GM10266 (cell line): ENCODE data around the gene ZNF692.
"Not testable (repeated sequence)": the region's sequence is repeated elsewhere in the genome, so short reads cannot be mapped to it uniquely, and the experiment has no call there.

Experiments used
- DNase-seq: peaks from one replicate; pipeline ENCODE4 v3.0.0; 2012; ENCODE audit errors: extremely low spot score
- TF ChIP-seq, protein P1 (sequence below): IDR thresholded peaks from 2 replicates; pipeline ENCODE4 v1.5.1; 2012; ENCODE audit warnings: mild to moderate bottlenecking, low read depth; ENCODE audit not compliant: control insufficient read depth, insufficient read depth; ENCODE audit errors: missing control alignments

Gene ZNF692

DNA sequence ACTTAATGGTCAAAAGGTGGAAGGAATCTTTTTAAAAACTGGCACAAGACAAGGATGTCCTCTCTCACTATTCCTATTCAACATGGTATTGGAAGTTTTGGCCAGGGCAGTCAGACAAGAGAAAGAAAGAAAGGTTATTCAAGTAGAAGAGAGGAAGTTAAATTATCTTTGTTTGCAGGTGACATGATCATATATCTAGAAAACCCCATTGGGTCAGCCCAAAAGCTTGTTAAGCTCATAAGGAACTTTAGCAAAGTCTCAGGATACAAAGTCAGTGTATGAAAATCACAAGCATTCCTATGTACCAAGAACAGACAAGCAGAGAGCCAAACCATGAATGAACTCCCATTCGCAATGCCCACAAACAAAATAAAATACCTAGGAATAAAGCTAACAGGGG lies 41.8 kb upstream of the ZNF692 start:
- no peak for DNase-seq
- TF ChIP-seq, protein P1, sequence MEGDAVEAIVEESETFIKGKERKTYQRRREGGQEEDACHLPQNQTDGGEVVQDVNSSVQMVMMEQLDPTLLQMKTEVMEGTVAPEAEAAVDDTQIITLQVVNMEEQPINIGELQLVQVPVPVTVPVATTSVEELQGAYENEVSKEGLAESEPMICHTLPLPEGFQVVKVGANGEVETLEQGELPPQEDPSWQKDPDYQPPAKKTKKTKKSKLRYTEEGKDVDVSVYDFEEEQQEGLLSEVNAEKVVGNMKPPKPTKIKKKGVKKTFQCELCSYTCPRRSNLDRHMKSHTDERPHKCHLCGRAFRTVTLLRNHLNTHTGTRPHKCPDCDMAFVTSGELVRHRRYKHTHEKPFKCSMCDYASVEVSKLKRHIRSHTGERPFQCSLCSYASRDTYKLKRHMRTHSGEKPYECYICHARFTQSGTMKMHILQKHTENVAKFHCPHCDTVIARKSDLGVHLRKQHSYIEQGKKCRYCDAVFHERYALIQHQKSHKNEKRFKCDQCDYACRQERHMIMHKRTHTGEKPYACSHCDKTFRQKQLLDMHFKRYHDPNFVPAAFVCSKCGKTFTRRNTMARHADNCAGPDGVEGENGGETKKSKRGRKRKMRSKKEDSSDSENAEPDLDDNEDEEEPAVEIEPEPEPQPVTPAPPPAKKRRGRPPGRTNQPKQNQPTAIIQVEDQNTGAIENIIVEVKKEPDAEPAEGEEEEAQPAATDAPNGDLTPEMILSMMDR = no peak

DNA sequence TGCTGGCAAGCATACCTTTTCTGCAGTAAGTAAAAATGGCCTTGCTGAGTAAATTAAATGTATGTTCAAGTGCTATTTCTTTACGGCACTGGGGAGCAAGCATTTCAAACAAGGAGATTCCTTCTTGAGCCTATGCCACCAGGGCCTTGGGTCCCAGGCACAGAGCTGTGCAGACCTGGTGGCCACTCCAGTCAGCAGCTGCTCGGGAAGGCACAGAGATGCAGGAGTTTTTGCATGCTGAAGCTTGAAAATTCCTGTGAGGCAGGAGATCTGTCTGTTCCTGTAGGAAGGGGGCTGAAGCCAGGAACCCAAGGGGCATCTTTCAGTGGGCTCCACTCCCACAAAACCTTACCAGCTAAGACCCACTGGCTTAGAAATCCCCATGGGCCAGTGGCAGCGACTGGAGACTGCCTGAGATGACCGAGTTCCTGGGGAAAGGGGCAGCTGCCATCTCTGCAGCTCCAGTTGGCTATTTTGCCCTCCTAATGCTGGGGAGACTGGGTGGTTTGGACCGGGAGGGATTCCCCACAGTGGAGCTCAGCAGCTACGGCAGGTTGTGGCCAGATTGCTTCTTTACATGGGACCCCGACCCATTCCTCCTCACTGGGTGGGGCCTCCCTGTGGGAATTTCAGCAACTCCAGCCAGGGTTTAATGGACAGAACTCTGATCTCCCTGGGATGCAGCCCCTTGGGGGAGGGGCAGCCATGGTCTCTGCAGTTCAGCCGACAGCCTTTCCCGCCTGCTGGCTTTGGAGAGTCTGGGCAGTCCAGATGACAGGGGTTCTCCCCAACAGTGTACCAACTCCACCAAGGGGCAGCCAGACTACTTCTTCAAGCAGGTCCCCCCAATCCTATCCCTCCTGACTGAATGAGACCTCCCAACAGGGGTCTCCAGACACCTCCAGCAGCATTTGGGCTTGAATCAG lies 38.8 kb upstream of the ZNF692 start:
- DNase-seq = no peak
- TF ChIP-seq, protein P1 = no peak

DNA sequence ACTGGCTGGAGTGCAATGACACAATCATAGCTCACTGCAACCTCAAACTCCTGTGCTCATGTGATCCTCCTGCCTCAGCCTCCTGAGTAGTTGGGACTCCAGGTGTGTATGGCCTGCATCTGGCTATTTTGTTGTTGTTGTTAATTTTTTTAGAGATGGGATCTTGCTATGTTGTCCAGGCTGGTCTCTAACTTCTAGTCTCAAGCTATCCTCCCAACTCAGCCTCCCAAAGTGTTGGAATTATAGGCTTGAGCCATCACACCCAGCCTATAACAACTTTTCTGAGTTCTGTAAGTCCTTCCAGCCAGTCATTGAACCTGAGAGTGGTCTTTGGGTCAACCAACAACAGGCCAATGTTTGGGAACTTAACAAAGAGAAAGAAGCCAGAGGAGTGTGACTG lies 36.0 kb upstream of the ZNF692 start:
- DNase-seq = no peak
- TF ChIP-seq, protein P1 = no peak

DNA sequence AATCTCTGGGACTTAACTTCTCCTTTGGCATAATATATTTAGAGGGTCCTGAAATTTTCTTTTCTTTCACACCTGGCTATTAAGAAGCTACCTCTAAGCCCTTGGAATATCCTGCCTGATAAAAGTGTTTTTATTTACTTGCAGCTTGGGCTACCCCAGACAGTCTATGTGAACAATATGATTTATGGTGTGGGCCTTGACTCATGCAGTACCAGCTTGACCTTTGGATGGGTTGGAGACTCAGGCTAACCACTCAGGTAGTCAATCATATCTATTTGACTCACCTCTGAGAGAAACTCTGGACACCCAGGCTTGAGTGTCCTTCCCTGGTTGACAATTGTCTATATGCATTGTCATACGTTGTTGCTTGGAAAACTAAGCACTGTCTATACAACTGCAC lies 33.7 kb upstream of the ZNF692 start:
- no peak for DNase-seq
- TF ChIP-seq, protein P1 = no peak

DNA sequence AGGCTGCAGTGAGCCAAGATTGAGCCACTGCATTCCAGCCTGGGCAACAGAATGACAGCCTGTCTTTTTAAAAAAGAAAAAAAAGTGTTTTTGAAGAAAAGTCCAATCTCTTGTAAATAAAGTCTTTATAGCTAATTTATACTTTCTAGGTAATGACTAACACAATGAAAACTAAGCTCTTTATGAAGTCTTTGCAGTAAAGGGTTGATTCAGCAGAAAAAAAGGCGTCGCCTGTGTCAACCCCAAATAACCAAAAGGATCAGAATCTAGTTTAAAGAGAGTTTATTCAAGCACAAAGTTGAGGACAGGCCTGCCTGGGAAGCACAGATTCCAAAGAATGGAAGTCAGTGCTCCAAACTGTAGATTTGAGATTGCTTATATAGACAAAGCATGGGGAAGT lies 32.9 kb upstream of the ZNF692 start:
- TF ChIP-seq, protein P1 = no peak

DNA sequence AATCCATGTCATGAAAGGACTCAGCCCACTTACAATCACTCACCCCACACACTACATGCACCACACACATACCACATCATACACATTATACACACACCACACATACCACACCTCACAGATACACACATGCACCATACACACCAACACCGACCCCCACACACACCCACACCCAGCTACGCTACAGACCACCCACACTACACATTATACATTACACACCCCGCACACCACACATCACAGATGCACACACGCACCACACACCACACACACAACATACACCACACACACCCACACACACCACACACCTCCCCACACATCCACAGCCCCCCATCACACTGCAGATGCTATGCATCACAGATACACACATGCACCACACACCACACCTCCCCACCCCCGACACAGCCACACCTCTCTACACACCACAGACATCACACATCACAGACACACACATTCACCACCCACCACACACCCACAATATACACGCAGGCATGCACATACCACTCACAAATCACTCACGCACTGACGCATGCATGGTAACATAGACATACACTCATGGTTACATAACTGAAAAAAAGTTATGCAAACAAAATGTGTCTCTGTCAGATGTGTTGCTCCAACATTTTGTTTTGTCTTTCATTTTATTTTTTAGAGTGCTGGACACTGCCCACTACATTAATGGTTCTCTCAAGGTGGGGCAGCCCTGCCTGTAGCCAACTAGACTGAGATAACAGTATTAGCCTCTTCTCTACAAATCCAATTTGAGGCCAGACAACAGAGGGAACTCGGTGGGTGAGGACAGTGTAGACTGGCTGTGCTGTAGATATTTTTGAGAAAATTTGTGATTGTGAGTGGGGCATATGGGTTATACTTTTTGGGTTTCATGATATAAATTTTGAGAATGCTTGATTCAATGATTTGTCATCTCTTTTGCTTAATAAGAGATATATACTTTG lies 31.9 kb upstream of the ZNF692 start:
- TF ChIP-seq, protein P1 = no peak
- no peak for DNase-seq

More for the DNA sequence above, 32.9 kb upstream of the ZNF692 start:
- DNase-seq = no peak

DNA sequence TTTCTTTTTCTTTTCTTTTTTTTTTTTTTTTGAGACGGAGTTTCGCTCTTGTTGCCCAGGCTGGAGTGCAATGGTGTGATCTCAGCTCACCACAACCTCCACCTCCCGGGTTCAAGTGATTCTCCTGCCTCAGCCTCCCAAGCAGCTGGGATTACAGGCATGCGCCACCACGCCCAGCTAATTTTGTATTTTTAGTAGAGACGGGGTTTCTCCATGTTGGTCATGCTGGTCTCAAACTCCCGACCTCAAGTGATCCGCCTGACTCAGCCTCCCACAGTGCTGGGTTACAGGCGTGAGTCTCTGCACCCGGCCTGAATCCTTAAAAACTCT lies 31.0 kb upstream of the ZNF692 start:
- DNase-seq = not testable (repeated sequence)
